HEK293 (cell line): Measurements from ENCODE around the gene CFAP73.

ENCODE experiments used
- CTCF ChIA-PET: fragments of 350-600 bp; formaldehyde crosslinking; extraction: SDS; loops from one replicate; lab custom pipeline; 2021; ENCODE audit warnings: antibody characterized with exemption; lab: Yijun Ruan, JAX
- POLR2A ChIA-PET: fragments of 300-600 bp; formaldehyde crosslinking; extraction: SDS; loops from one replicate; lab custom pipeline; 2020; ENCODE audit warnings: antibody characterized with exemption, inconsistent platforms; lab: Yijun Ruan, JAX
- H3K27ac ChIP-seq: fragments of 200-500 bp; sonication (Bioruptor generic); 2 replicates; pipeline ENCODE4 v1.5.1; 2014; ENCODE audit warnings: low read depth, low read length, control low read depth, inconsistent platforms; ENCODE audit errors: extremely low read depth
- H3K36me3 ChIP-seq, 2 experiments: fragments of 200-500 bp in 1 of 2; sonication (Bioruptor generic) in 1 of 2; 1 replicate in 1 of 2; 2 replicates in 1 of 2; pipeline ENCODE4 v1.5.1; 2014 to 2017; ENCODE audit warnings: inconsistent platforms in 2 of 2, low read length in 2 of 2; ENCODE audit not compliant: control insufficient read depth in 2 of 2, insufficient read depth in 1 of 2
- H3K4me1 ChIP-seq: fragments of 200-500 bp; sonication (Bioruptor generic); 2 replicates; pipeline ENCODE4 v1.5.1; 2014; ENCODE audit warnings: mild to moderate bottlenecking, low read length, inconsistent platforms; ENCODE audit not compliant: control insufficient read depth, insufficient read depth
- H3K4me3 ChIP-seq: 2 replicates; pipeline ENCODE4 v1.5.1; 2011; ENCODE audit warnings: low read depth, mild to moderate bottlenecking, control low read depth, low read length, moderate library complexity
- H3K9me3 ChIP-seq: fragments of 200-500 bp; sonication (Bioruptor generic); 2 replicates; pipeline ENCODE4 v1.5.1; 2014; ENCODE audit warnings: low read depth, low read length, inconsistent platforms; ENCODE audit not compliant: control insufficient read depth, insufficient read depth
- HOXA7 ChIP-seq: sonication (generic); formaldehyde crosslinking; IDR thresholded peaks from 2 replicates; pipeline ENCODE4 v1.8.1; 2022; ENCODE audit warnings: missing genetic modification reagents, borderline replicate concordance
- HOXC10 ChIP-seq: sonication (generic); formaldehyde crosslinking; IDR thresholded peaks from 2 replicates; pipeline ENCODE4 v1.8.1; 2023; ENCODE audit warnings: mild to moderate bottlenecking, missing genetic modification reagents
- PRDM2 ChIP-seq: fragments of 450-650 bp; formaldehyde crosslinking; IDR thresholded peaks from 2 replicates; pipeline ENCODE4 v1.5.1; 2016; ENCODE audit warnings: missing biosample characterization, missing genetic modification characterization, borderline replicate concordance
- RBAK ChIP-seq: fragments of 450-650 bp; formaldehyde crosslinking; IDR thresholded peaks from 2 replicates; pipeline ENCODE4 v1.5.1; 2016; ENCODE audit warnings: missing biosample characterization, missing genetic modification characterization
- REPIN1 ChIP-seq: fragments of 450-650 bp; formaldehyde crosslinking; IDR thresholded peaks from 2 replicates; pipeline ENCODE4 v1.5.1; 2017; ENCODE audit warnings: missing biosample characterization, missing genetic modification characterization, low read depth
- SCRT1 ChIP-seq: fragments of 450-650 bp; formaldehyde crosslinking; IDR thresholded peaks from 2 replicates; pipeline ENCODE4 v1.5.1; 2016; ENCODE audit warnings: missing biosample characterization, missing genetic modification characterization, borderline replicate concordance
- YY1 ChIP-seq: fragments of 450-650 bp; formaldehyde crosslinking; IDR thresholded peaks from 2 replicates; pipeline ENCODE4 v1.5.1; 2018; ENCODE audit warnings: missing biosample characterization, missing genetic modification characterization
- ZFP69B ChIP-seq: fragments of 450-650 bp; formaldehyde crosslinking; IDR thresholded peaks from 2 replicates; pipeline ENCODE4 v1.5.1; 2016; ENCODE audit warnings: missing biosample characterization, missing genetic modification characterization
- ZNF211 ChIP-seq: fragments of 450-650 bp; formaldehyde crosslinking; IDR thresholded peaks from 2 replicates; pipeline ENCODE4 v1.5.1; 2016; ENCODE audit warnings: low read depth, missing biosample characterization, missing genetic modification characterization
- ZNF239 ChIP-seq: fragments of 450-650 bp; formaldehyde crosslinking; IDR thresholded peaks from 2 replicates; pipeline ENCODE4 v1.5.1; 2016; ENCODE audit warnings: missing biosample characterization, missing genetic modification characterization
- ZNF280C ChIP-seq: fragments of 450-650 bp; formaldehyde crosslinking; IDR thresholded peaks from 2 replicates; pipeline ENCODE4 v1.5.1; 2016; ENCODE audit warnings: missing biosample characterization, missing genetic modification characterization
- ZNF350 ChIP-seq: fragments of 450-650 bp; formaldehyde crosslinking; IDR thresholded peaks from 2 replicates; pipeline ENCODE4 v1.5.0; 2017; ENCODE audit warnings: missing biosample characterization, mild to moderate bottlenecking, missing genetic modification characterization
- ZNF426 ChIP-seq: fragments of 450-650 bp; formaldehyde crosslinking; IDR thresholded peaks from 2 replicates; pipeline ENCODE4 v1.5.1; 2017; ENCODE audit warnings: missing biosample characterization, missing genetic modification characterization, mild to moderate bottlenecking, inconsistent platforms, moderate library complexity
- ZNF529 ChIP-seq: fragments of 450-650 bp; formaldehyde crosslinking; IDR thresholded peaks from 2 replicates; pipeline ENCODE4 v1.5.1; 2017; ENCODE audit warnings: missing genetic modification characterization, missing biosample characterization; ENCODE audit not compliant: insufficient replicate concordance
- ZNF558 ChIP-seq: fragments of 450-650 bp; formaldehyde crosslinking; IDR thresholded peaks from 2 replicates; pipeline ENCODE4 v1.5.1; 2016; ENCODE audit warnings: missing biosample characterization, missing genetic modification characterization
- ZNF571 ChIP-seq: fragments of 450-650 bp; formaldehyde crosslinking; IDR thresholded peaks from 2 replicates; pipeline ENCODE4 v1.5.0; 2017; ENCODE audit warnings: missing biosample characterization, missing genetic modification characterization
- ZNF624 ChIP-seq: fragments of 450-650 bp; formaldehyde crosslinking; IDR thresholded peaks from 2 replicates; pipeline ENCODE4 v1.5.1; 2017; ENCODE audit warnings: missing biosample characterization, missing genetic modification characterization
- ZNF645 ChIP-seq: fragments of 450-650 bp; formaldehyde crosslinking; IDR thresholded peaks from 2 replicates; pipeline ENCODE4; 2016; ENCODE audit warnings: missing biosample characterization, missing genetic modification characterization
- ZNF707 ChIP-seq: fragments of 450-650 bp; formaldehyde crosslinking; IDR thresholded peaks from 2 replicates; pipeline ENCODE4 v1.5.1; 2016; ENCODE audit warnings: missing biosample characterization, missing genetic modification characterization
- ZSCAN16 ChIP-seq: fragments of 450-650 bp; formaldehyde crosslinking; IDR thresholded peaks from 2 replicates; pipeline ENCODE4 v1.5.1; 2016; ENCODE audit warnings: missing biosample characterization, missing genetic modification characterization
- ZSCAN4 ChIP-seq: fragments of 450-650 bp; formaldehyde crosslinking; IDR thresholded peaks from 2 replicates; pipeline ENCODE4 v1.5.1; 2017; ENCODE audit warnings: missing biosample characterization, missing genetic modification characterization

The CFAP73 gene

GRCh38 chr12:113112043-113112899 is 37.3 kb upstream of the CFAP73 start:
- no peaks in the 10 kb centered on the region for H3K4me1 ChIP-seq
- H3K27ac ChIP-seq, result no peak overlapping the region
- ChIA-PET POLR2A (no interaction called here), CTCF (interaction anchor here (0.6 to 0.7 kb wide), 2 partner anchors 11 to 116 kb away, joined by 3 to 4 read pairs; no protein-coding TSS in a partner anchor)
- no peaks in the 10 kb centered on the region for H3K36me3 ChIP-seq
- H3K9me3 ChIP-seq, result no peaks in the 10 kb centered on the region
- no peak for TF ChIP-seq ZNF350 (tag by site-specific recombination)
- TF ChIP-seq YY1 (tag by site-specific recombination), result no peak
- no peak for TF ChIP-seq ZNF571 (tag by site-specific recombination)
- no peak for TF ChIP-seq ZNF707
- no peak for TF ChIP-seq ZNF426 (tag by site-specific recombination)
- no peak for TF ChIP-seq ZNF280C (tag by site-specific recombination)
- no peak for TF ChIP-seq ZSCAN16 (tag by site-specific recombination)
- TF ChIP-seq HOXA7 (CRISPR knock-in tag), result no peak
- TF ChIP-seq ZSCAN4, result no peak
- TF ChIP-seq ZNF529 (tag by site-specific recombination), result no peak
- no peak overlapping the region for H3K4me3 ChIP-seq

- H3K4me1 ChIP-seq, result no peaks in the 10 kb centered on the region
- CTCF ChIA-PET, result interaction anchor here (0.7 to 1.7 kb wide), 3 partner anchors 8 to 64 kb away, joined by 4 to 5 read pairs (median 5); no protein-coding TSS in a partner anchor
- no peak for TF ChIP-seq ZNF211 (tag by site-specific recombination)
- TF ChIP-seq RBAK (tag by site-specific recombination), result no peak
- TF ChIP-seq ZSCAN4, result no peak
- no peak for TF ChIP-seq REPIN1 (tag by site-specific recombination)
- TF ChIP-seq SCRT1 (tag by site-specific recombination), result no peak
- TF ChIP-seq ZNF624 (tag by site-specific recombination), result no peak
- no peak for TF ChIP-seq PRDM2 (tag by site-specific recombination)
- TF ChIP-seq HOXC10 (CRISPR knock-in tag), result no peak
- no peak for TF ChIP-seq ZNF558
- TF ChIP-seq ZNF645, result no peak
- no peak for TF ChIP-seq ZNF239 (tag by site-specific recombination)
- no peak for TF ChIP-seq ZFP69B (tag by site-specific recombination)
- TF ChIP-seq, all 188 proteins: peak for 0
- Histone ChIP-seq H3K27ac (no peak overlapping the region), H3K4me3 (no peak overlapping the region), H3K36me3 (no peaks in the 10 kb centered on the region), H3K9me3 (no peaks in the 10 kb centered on the region)
- POLR2A ChIA-PET, result no interaction called here
Observed at GRCh38 chr12:113113397-113113796, 36.1 kb upstream of the CFAP73 start.
